ENCODE measurements around the gene PTGR3. TPM values are rescaled to one million over a fixed set of nuclear protein-coding genes. Genes with fewer than 3 reads are reported as not detected.

Gene PTGR3
- total and polyA plus RNA-seq, 4 experiments from 2014 or later = 21.0 to 56.7 (median 42.6) TPM

- CTCF ChIA-PET (ENCODE audit: partially characterized antibody) = no interaction called here
- intact Hi-C loops (cut with micrococcal nuclease) = no loop called here
- Mint-ChIP-seq H3K27ac (peak overlapping the region in 2 of 7 donors; percentile 45 to 79), H3K36me3 (no peaks in the 10 kb centered on the region), H3K4me1 (peaks cover 40 to 78% (median 57%) of the 10 kb centered on the region in 4 donors), H3K4me3 (peak overlapping the region in 1 of 8 donors; percentile 25), H3K9me3 (no peaks in the 10 kb centered on the region), H3K27me3 (no peaks in the 10 kb centered on the region)
- POLR2A ChIA-PET (ENCODE audit: partially characterized antibody) = interaction anchor here (2.0 kb wide), 1 partner anchor 42 kb away, joined by 9 read pairs; the partner anchor contains the start of genes PTGR3 and TSHZ1
- Histone ChIP-seq H3K4me3 (ENCODE audit: low read length in 2 of 2) (no peak overlapping the region), H3K36me3 (ENCODE audit: insufficient read depth, low read length) (no peaks in the 10 kb centered on the region), H3K4me1 (ENCODE audit: insufficient read depth, low read length) (peaks cover 41% of the 10 kb centered on the region), H3K9me3 (ENCODE audit: control insufficient read depth in 1 of 2, low read length in 2 of 2) (no peaks in the 10 kb centered on the region), H3K27ac (ENCODE audit: low read depth, low read length) (no peak overlapping the region), H3K27me3 (ENCODE audit: insufficient read depth, low read length) (no peaks in the 10 kb centered on the region)
- no peak for DNase-seq
Measured at GRCh38 chr18:75251466-75251865, 42.5 kb upstream of the PTGR3 start.

GRCh38 chr18:75250471-75250821 lies 41.5 kb upstream of the PTGR3 start:
- H3K36me3 ChIP-seq (ENCODE audit: insufficient read depth, low read length) = no peaks in the 10 kb centered on the region
- Mint-ChIP-seq H3K27me3 (no peaks in the 10 kb centered on the region), H3K4me1 (peaks cover 47 to 89% (median 65%) of the 10 kb centered on the region in 4 donors), H3K4me3 (peak overlapping the region in 1 of 8 donors; percentile 17), H3K9me3 (no peaks in the 10 kb centered on the region), H3K27ac (peak overlapping the region in 2 of 7 donors; percentile 6 to 88), H3K36me3 (no peaks in the 10 kb centered on the region)
- ChIA-PET POLR2A (ENCODE audit: partially characterized antibody) (interaction anchor here (2.0 kb wide), 1 partner anchor 41 kb away, joined by 9 read pairs; the partner anchor contains the start of genes PTGR3 and TSHZ1), CTCF (ENCODE audit: partially characterized antibody) (no interaction called here)
- intact Hi-C loops (cut with micrococcal nuclease) = no loop called here
- no peaks in the 10 kb centered on the region for H3K9me3 ChIP-seq (ENCODE audit: control insufficient read depth in 1 of 2, low read length in 2 of 2)
- H3K27ac ChIP-seq (ENCODE audit: low read depth, low read length) = no peak overlapping the region
- no peak overlapping the region for H3K4me3 ChIP-seq (ENCODE audit: low read length in 2 of 2)
- peaks cover 50% of the 10 kb centered on the region for H3K4me1 ChIP-seq (ENCODE audit: insufficient read depth, low read length)
- H3K27me3 ChIP-seq (ENCODE audit: insufficient read depth, low read length) = no peaks in the 10 kb centered on the region
- no peak for DNase-seq

- peak in 1 of 5 donors; percentile 18 for DNase-seq
- H3K27ac Mint-ChIP-seq = peak overlapping the region in 5 of 7 donors; percentile 59 to 88 (median 78)
- H3K4me3 Mint-ChIP-seq = peak overlapping the region in 3 of 8 donors; percentile 17 to 48 (median 38)
Measured at GRCh38 chr18:75249672-75250470, 40.9 kb upstream of the PTGR3 start.

GRCh38 chr18:75249175-75249518 lies 40.2 kb upstream of the PTGR3 start:
- Mint-ChIP-seq H3K4me1 (peaks cover 51 to 92% (median 69%) of the 10 kb centered on the region in 4 donors), H3K9me3 (no peaks in the 10 kb centered on the region), H3K36me3 (no peaks in the 10 kb centered on the region), H3K4me3 (peak overlapping the region in 2 of 8 donors; percentile 32 to 47), H3K27me3 (no peaks in the 10 kb centered on the region), H3K27ac (peak overlapping the region in 2 of 7 donors; percentile 79 to 88)
- intact Hi-C loops (cut with micrococcal nuclease) = loop anchor here (5.0 to 10.0 kb wide), 2 partner anchors 747 to 1104 kb away; partner anchors contain the start of genes FBXO15 and TIMM21
- Histone ChIP-seq H3K27me3 (ENCODE audit: insufficient read depth, low read length) (no peaks in the 10 kb centered on the region), H3K36me3 (ENCODE audit: insufficient read depth, low read length) (no peaks in the 10 kb centered on the region), H3K4me1 (ENCODE audit: insufficient read depth, low read length) (peaks cover 54% of the 10 kb centered on the region), H3K27ac (ENCODE audit: low read depth, low read length) (no peak overlapping the region), H3K9me3 (ENCODE audit: control insufficient read depth in 1 of 2, low read length in 2 of 2) (no peaks in the 10 kb centered on the region), H3K4me3 (ENCODE audit: low read length in 2 of 2) (no peak overlapping the region)
- POLR2A ChIA-PET (ENCODE audit: partially characterized antibody) = interaction anchor here (2.3 kb wide), 1 partner anchor 40 kb away, joined by 25 read pairs; the partner anchor contains the start of genes PTGR3 and TSHZ1
- CTCF ChIA-PET (ENCODE audit: partially characterized antibody) = no interaction called here
- DNase-seq = no peak

More at GRCh38 chr18:75249672-75250470, 40.9 kb upstream of the PTGR3 start:
- Mint-ChIP-seq H3K9me3 (no peaks in the 10 kb centered on the region), H3K36me3 (no peaks in the 10 kb centered on the region), H3K27me3 (no peaks in the 10 kb centered on the region), H3K4me1 (peaks cover 46 to 90% (median 64%) of the 10 kb centered on the region in 4 donors)
- Histone ChIP-seq H3K27ac (ENCODE audit: low read depth, low read length) (no peak overlapping the region), H3K27me3 (ENCODE audit: insufficient read depth, low read length) (no peaks in the 10 kb centered on the region), H3K36me3 (ENCODE audit: insufficient read depth, low read length) (no peaks in the 10 kb centered on the region), H3K4me3 (ENCODE audit: low read length in 2 of 2) (no peak overlapping the region), H3K4me1 (ENCODE audit: insufficient read depth, low read length) (peaks cover 52% of the 10 kb centered on the region), H3K9me3 (ENCODE audit: control insufficient read depth in 1 of 2, low read length in 2 of 2) (no peaks in the 10 kb centered on the region)
- intact Hi-C loops (cut with micrococcal nuclease) = loop anchor here (5.0 to 10.0 kb wide), 2 partner anchors 748 to 1105 kb away; partner anchors contain the start of genes FBXO15 and TIMM21
- CTCF ChIA-PET (ENCODE audit: partially characterized antibody) = no interaction called here
- POLR2A ChIA-PET (ENCODE audit: partially characterized antibody) = interaction anchor here (2.0 kb wide), 1 partner anchor 40 kb away, joined by 9 read pairs; the partner anchor contains the start of genes PTGR3 and TSHZ1

- Mint-ChIP-seq H3K4me1 (peaks cover 51 to 92% (median 70%) of the 10 kb centered on the region in 4 donors), H3K4me3 (peak overlapping the region; percentile 80 to 91 (median 88)), H3K27me3 (no peaks in the 10 kb centered on the region), H3K9me3 (no peaks in the 10 kb centered on the region), H3K27ac (peak overlapping the region; percentile 88 to 98 (median 93)), H3K36me3 (no peaks in the 10 kb centered on the region)
- ChIA-PET CTCF (ENCODE audit: partially characterized antibody) (no interaction called here), POLR2A (ENCODE audit: partially characterized antibody) (interaction anchor here (1.0 to 2.3 kb wide), 3 partner anchors 33 to 40 kb away, joined by 3 to 25 read pairs (median 4); partner anchors contain the start of genes PTGR3 and TSHZ1)
- Histone ChIP-seq H3K4me3 (ENCODE audit: low read length in 2 of 2) (peak overlapping the region in 1 of 2 donors; percentile 49), H3K27ac (ENCODE audit: low read depth, low read length) (peak overlapping the region; percentile 46), H3K9me3 (ENCODE audit: control insufficient read depth in 1 of 2, low read length in 2 of 2) (no peaks in the 10 kb centered on the region), H3K27me3 (ENCODE audit: insufficient read depth, low read length) (no peaks in the 10 kb centered on the region), H3K4me1 (ENCODE audit: insufficient read depth, low read length) (peaks cover 54% of the 10 kb centered on the region), H3K36me3 (ENCODE audit: insufficient read depth, low read length) (no peaks in the 10 kb centered on the region)
- DNase-seq = no peak
- intact Hi-C loops (cut with micrococcal nuclease) = loop anchor here (5.0 to 10.0 kb wide), 2 partner anchors 746 to 1104 kb away; partner anchors contain the start of genes FBXO15 and TIMM21
Measured at GRCh38 chr18:75248426-75249174, 39.7 kb upstream of the PTGR3 start.

- no peaks in the 10 kb centered on the region for H3K36me3 Mint-ChIP-seq
- no peaks in the 10 kb centered on the region for H3K27me3 Mint-ChIP-seq
- peaks cover 51 to 92% (median 70%) of the 10 kb centered on the region in 4 donors for H3K4me1 Mint-ChIP-seq
- no peaks in the 10 kb centered on the region for H3K27me3 ChIP-seq (ENCODE audit: insufficient read depth, low read length)
- no peaks in the 10 kb centered on the region for H3K9me3 Mint-ChIP-seq
- DNase-seq = peak in 4 of 5 donors; percentile 51 to 61 (median 56)
- peak overlapping the region; percentile 46 for H3K27ac ChIP-seq (ENCODE audit: low read depth, low read length)
- H3K9me3 ChIP-seq (ENCODE audit: control insufficient read depth in 1 of 2, low read length in 2 of 2) = no peaks in the 10 kb centered on the region
- H3K4me1 ChIP-seq (ENCODE audit: insufficient read depth, low read length) = peaks cover 51% of the 10 kb centered on the region
- peak overlapping the region; percentile 19 to 49 for H3K4me3 ChIP-seq (ENCODE audit: low read length in 2 of 2)
- H3K36me3 ChIP-seq (ENCODE audit: insufficient read depth, low read length) = no peaks in the 10 kb centered on the region
- CTCF ChIA-PET (ENCODE audit: partially characterized antibody) = no interaction called here
- peak overlapping the region; percentile 80 to 91 (median 88) for H3K4me3 Mint-ChIP-seq
- H3K27ac Mint-ChIP-seq = peak overlapping the region; percentile 88 to 98 (median 93)
- POLR2A ChIA-PET (ENCODE audit: partially characterized antibody) = interaction anchor here (0.6 to 2.3 kb wide), 4 partner anchors 32 to 649 kb away, joined by 3 to 25 read pairs (median 4); partner anchors contain the start of genes PTGR3 and TSHZ1
- intact Hi-C loops (cut with micrococcal nuclease) = loop anchor here (1.0 to 10.0 kb wide), 4 partner anchors 38 to 1103 kb away; partner anchors contain the start of genes FBXO15, TIMM21 and TSHZ1
Measured at GRCh38 chr18:75247611-75248421, 38.9 kb upstream of the PTGR3 start.
